ENCODE data around the gene CEP85L.

Gene CEP85L

GRCh38 chr6:118621799-118622470 lies 29.5 kb downstream of the CEP85L start:
- Histone ChIP-seq H3K27ac (no peak overlapping the region), H3K36me3 (ENCODE audit: insufficient read depth, low read length) (no peaks in the 10 kb centered on the region), H3K4me3 (no peak overlapping the region), H3K9ac (ENCODE audit: insufficient read length) (no peak overlapping the region), H3K9me3 (ENCODE audit: low read depth, low read length) (no peaks in the 10 kb centered on the region)
- no peak for DNase-seq (ENCODE audit: low read depth, low spot score)
- TF ChIP-seq FOXP2 (optimal IDR thresholded peaks at IDR 0.05; ENCODE audit: control extremely low read depth, extremely low read length, insufficient read depth) (no peak), EZH2 (IDR thresholded peaks at IDR 0.05) (no peak), POLR2AphosphoS5 (IDR thresholded peaks at IDR 0.05; ENCODE audit: borderline replicate concordance, low read depth, low read length) (no peak)

- Histone ChIP-seq H3K36me3 (ENCODE audit: insufficient read depth, low read length) (no peaks in the 10 kb centered on the region), H3K9me3 (ENCODE audit: low read depth, low read length) (no peaks in the 10 kb centered on the region), H3K4me3 (no peak overlapping the region), H3K9ac (ENCODE audit: insufficient read length) (no peak overlapping the region), H3K27ac (no peak overlapping the region)
- DNase-seq (ENCODE audit: low read depth, low spot score): no peak
- no peak for TF ChIP-seq POLR2AphosphoS5 (IDR thresholded peaks at IDR 0.05; ENCODE audit: borderline replicate concordance, low read depth, low read length)
- no peak for TF ChIP-seq EZH2 (IDR thresholded peaks at IDR 0.05)
- no peak for TF ChIP-seq FOXP2 (optimal IDR thresholded peaks at IDR 0.05; ENCODE audit: control extremely low read depth, extremely low read length, insufficient read depth)
These were observed 31.2 kb downstream of the CEP85L start for GRCh38 chr6:118620202-118620601.

- no peak overlapping the region for H3K4me3 ChIP-seq
- no peaks in the 10 kb centered on the region for H3K36me3 ChIP-seq (ENCODE audit: insufficient read depth, low read length)
- H3K9me3 ChIP-seq (ENCODE audit: low read depth, low read length): no peaks in the 10 kb centered on the region
- H3K9ac ChIP-seq (ENCODE audit: insufficient read length): no peak overlapping the region
- no peak overlapping the region for H3K27ac ChIP-seq
- TF ChIP-seq POLR2AphosphoS5 (IDR thresholded peaks at IDR 0.05; ENCODE audit: borderline replicate concordance, low read depth, low read length) (no peak), FOXP2 (optimal IDR thresholded peaks at IDR 0.05; ENCODE audit: control extremely low read depth, extremely low read length, insufficient read depth) (no peak), EZH2 (IDR thresholded peaks at IDR 0.05) (no peak)
- DNase-seq (ENCODE audit: low read depth, low spot score): no peak
These were observed 32.6 kb downstream of the CEP85L start for GRCh38 chr6:118618676-118619377.

- Histone ChIP-seq H3K9ac (ENCODE audit: insufficient read length) (no peak overlapping the region), H3K27ac (no peak overlapping the region), H3K4me3 (no peak overlapping the region), H3K36me3 (ENCODE audit: insufficient read depth, low read length) (no peaks in the 10 kb centered on the region), H3K9me3 (ENCODE audit: low read depth, low read length) (no peaks in the 10 kb centered on the region)
- no peak for DNase-seq (ENCODE audit: low read depth, low spot score)
- TF ChIP-seq FOXP2 (optimal IDR thresholded peaks at IDR 0.05; ENCODE audit: control extremely low read depth, extremely low read length, insufficient read depth) (no peak), EZH2 (IDR thresholded peaks at IDR 0.05) (no peak), POLR2AphosphoS5 (IDR thresholded peaks at IDR 0.05; ENCODE audit: borderline replicate concordance, low read depth, low read length) (no peak)
These were observed 34.0 kb downstream of the CEP85L start for GRCh38 chr6:118617417-118617816.

- DNase-seq (ENCODE audit: low read depth, low spot score): no peak
These were observed 40.1 kb downstream of the CEP85L start for GRCh38 chr6:118611334-118611733.

GRCh38 chr6:118606858-118607257 lies 44.5 kb downstream of the CEP85L start:
- Histone ChIP-seq H3K9me3 (ENCODE audit: low read depth, low read length) (no peaks in the 10 kb centered on the region), H3K36me3 (ENCODE audit: insufficient read depth, low read length) (no peaks in the 10 kb centered on the region), H3K4me3 (no peak overlapping the region), H3K9ac (ENCODE audit: insufficient read length) (no peak overlapping the region), H3K27ac (no peak overlapping the region)
- no peak for DNase-seq (ENCODE audit: low read depth, low spot score)
- no peak for TF ChIP-seq POLR2AphosphoS5 (IDR thresholded peaks at IDR 0.05; ENCODE audit: borderline replicate concordance, low read depth, low read length)
- TF ChIP-seq EZH2 (IDR thresholded peaks at IDR 0.05): no peak
- no peak for TF ChIP-seq FOXP2 (optimal IDR thresholded peaks at IDR 0.05; ENCODE audit: control extremely low read depth, extremely low read length, insufficient read depth)

More at GRCh38 chr6:118611334-118611733, 40.1 kb downstream of the CEP85L start:
- no peaks in the 10 kb centered on the region for H3K9me3 ChIP-seq (ENCODE audit: low read depth, low read length)
- H3K27ac ChIP-seq: no peak overlapping the region
- H3K9ac ChIP-seq (ENCODE audit: insufficient read length): no peak overlapping the region
- H3K4me3 ChIP-seq: no peak overlapping the region
- TF ChIP-seq POLR2AphosphoS5 (IDR thresholded peaks at IDR 0.05; ENCODE audit: borderline replicate concordance, low read depth, low read length) (no peak), FOXP2 (optimal IDR thresholded peaks at IDR 0.05; ENCODE audit: control extremely low read depth, extremely low read length, insufficient read depth) (no peak), EZH2 (IDR thresholded peaks at IDR 0.05) (no peak)
- H3K36me3 ChIP-seq (ENCODE audit: insufficient read depth, low read length): no peaks in the 10 kb centered on the region

GRCh38 chr6:118606268-118606667 lies 45.1 kb downstream of the CEP85L start:
- Histone ChIP-seq H3K9ac (ENCODE audit: insufficient read length) (no peak overlapping the region), H3K4me3 (no peak overlapping the region), H3K9me3 (ENCODE audit: low read depth, low read length) (no peaks in the 10 kb centered on the region), H3K27ac (no peak overlapping the region), H3K36me3 (ENCODE audit: insufficient read depth, low read length) (no peaks in the 10 kb centered on the region)
- no peak for DNase-seq (ENCODE audit: low read depth, low spot score)
- no peak for TF ChIP-seq POLR2AphosphoS5 (IDR thresholded peaks at IDR 0.05; ENCODE audit: borderline replicate concordance, low read depth, low read length)
- no peak for TF ChIP-seq EZH2 (IDR thresholded peaks at IDR 0.05)
- no peak for TF ChIP-seq FOXP2 (optimal IDR thresholded peaks at IDR 0.05; ENCODE audit: control extremely low read depth, extremely low read length, insufficient read depth)

- Histone ChIP-seq H3K9me3 (ENCODE audit: low read depth, low read length) (no peaks in the 10 kb centered on the region), H3K4me3 (no peak overlapping the region), H3K9ac (ENCODE audit: insufficient read length) (no peak overlapping the region), H3K27ac (no peak overlapping the region), H3K36me3 (ENCODE audit: insufficient read depth, low read length) (no peaks in the 10 kb centered on the region)
- no peak for DNase-seq (ENCODE audit: low read depth, low spot score)
- TF ChIP-seq EZH2 (IDR thresholded peaks at IDR 0.05) (no peak), POLR2AphosphoS5 (IDR thresholded peaks at IDR 0.05; ENCODE audit: borderline replicate concordance, low read depth, low read length) (no peak), FOXP2 (optimal IDR thresholded peaks at IDR 0.05; ENCODE audit: control extremely low read depth, extremely low read length, insufficient read depth) (no peak)
These were observed 48.0 kb downstream of the CEP85L start for GRCh38 chr6:118603372-118603771.
